Upper lobe of right lung (tissue), 1 donor: ENCODE results near the gene LPIN2. TPM values are rescaled to one million over a fixed set of nuclear protein-coding genes. Genes with fewer than 3 reads are reported as not detected.

Experiments used
- ATAC-seq: fragments of 200-7000 bp; cut with Tn5 transposase; one replicate; pipeline ENCODE4 v1.9.1; 2020; ENCODE audit warnings: mild to moderate bottlenecking, moderate library complexity
- DNase-seq: peaks from one replicate; pipeline ENCODE4 v3.0.0-alpha.2; 2020
- H3K27ac ChIP-seq: fragments of 200-600 bp; one replicate; pipeline ENCODE4 v1.8.0; 2022
- H3K27me3 ChIP-seq: fragments of 200-600 bp; one replicate; pipeline ENCODE4 v1.8.0; 2022; ENCODE audit warnings: mild to moderate bottlenecking
- H3K36me3 ChIP-seq: fragments of 200-600 bp; one replicate; pipeline ENCODE4 v1.8.0; 2022
- H3K4me1 ChIP-seq: fragments of 200-600 bp; one replicate; pipeline ENCODE4 v1.8.0; 2022
- H3K4me3 ChIP-seq: fragments of 200-600 bp; one replicate; pipeline ENCODE4 v1.8.0; 2022; ENCODE audit warnings: mild to moderate bottlenecking
- H3K9me3 ChIP-seq: fragments of 200-600 bp; one replicate; pipeline ENCODE4 v1.8.0; 2022
- CTCF ChIP-seq: fragments of 200-600 bp; IDR thresholded peaks from one replicate; pipeline ENCODE4 v1.8.0; 2022; ENCODE audit warnings: antibody characterized with exemption
- intact Hi-C: fragments of 100-400 bp; cut with DNase I; formaldehyde crosslinking; loops from one replicate; pipeline ENCODE4 v1.11.0; 2022
- total RNA-seq: library from RNA; stranded (reverse); fragmentation: NEBNext Ultra II Directional; extraction: Animal tissue kit (Norgen Biotek cat#: 25700); gene quantifications from one replicate; pipeline ENCODE4 v1.2.1, GENCODE V29; 2021
- donor health status: DM: no; HTN: yes; CAD: no; lungs with severe emphysema.

The LPIN2 gene
- total RNA-seq, 1 donor from 2014 or later: 50.7 TPM

GRCh38 chr18:2976218-2977132 is 36.5 kb downstream of the LPIN2 start:
- H3K27ac ChIP-seq: peak overlapping the region; percentile 28
- no peak for TF ChIP-seq CTCF
- no peaks in the 10 kb centered on the region for H3K9me3 ChIP-seq
- ATAC-seq (peak; percentile 10), DNase-seq (no peak)
- no peak overlapping the region for H3K4me3 ChIP-seq
- no peaks in the 10 kb centered on the region for H3K36me3 ChIP-seq
- intact Hi-C loops: no loop called here
- H3K27me3 ChIP-seq: no peaks in the 10 kb centered on the region
- peaks cover 65% of the 10 kb centered on the region for H3K4me1 ChIP-seq

DNA sequence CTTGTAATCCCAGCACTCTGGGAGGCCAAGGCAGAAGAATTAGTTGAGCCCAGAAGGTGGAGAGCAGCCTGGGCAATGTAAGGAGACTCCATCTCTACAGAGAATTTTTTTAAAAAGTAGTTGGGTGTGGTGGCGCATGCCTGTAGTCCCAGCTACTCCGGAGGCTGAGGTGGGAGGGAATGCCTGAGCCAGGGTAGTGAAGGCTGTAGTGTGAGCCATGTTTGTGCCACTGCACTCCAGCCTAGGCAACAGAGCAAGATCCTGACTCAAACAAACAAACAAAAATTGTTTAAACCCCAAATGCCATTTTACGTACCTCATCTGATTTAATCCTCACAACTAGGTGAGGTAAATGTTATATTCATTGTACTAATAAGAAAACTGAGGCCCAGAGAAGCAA is 38.2 kb downstream of the LPIN2 start:
- Histone ChIP-seq H3K4me1 (peaks cover 65% of the 10 kb centered on the region), H3K27me3 (no peaks in the 10 kb centered on the region), H3K27ac (no peak overlapping the region), H3K36me3 (no peaks in the 10 kb centered on the region), H3K9me3 (no peaks in the 10 kb centered on the region), H3K4me3 (no peak overlapping the region)
- DNase-seq: no peak
- ATAC-seq: no peak
- intact Hi-C loops: no loop called here
- TF ChIP-seq CTCF: no peak

GRCh38 chr18:2971741-2972552 is 41.0 kb downstream of the LPIN2 start:
- Histone ChIP-seq H3K4me1 (peaks cover 64% of the 10 kb centered on the region), H3K27me3 (no peaks in the 10 kb centered on the region)

DNA sequence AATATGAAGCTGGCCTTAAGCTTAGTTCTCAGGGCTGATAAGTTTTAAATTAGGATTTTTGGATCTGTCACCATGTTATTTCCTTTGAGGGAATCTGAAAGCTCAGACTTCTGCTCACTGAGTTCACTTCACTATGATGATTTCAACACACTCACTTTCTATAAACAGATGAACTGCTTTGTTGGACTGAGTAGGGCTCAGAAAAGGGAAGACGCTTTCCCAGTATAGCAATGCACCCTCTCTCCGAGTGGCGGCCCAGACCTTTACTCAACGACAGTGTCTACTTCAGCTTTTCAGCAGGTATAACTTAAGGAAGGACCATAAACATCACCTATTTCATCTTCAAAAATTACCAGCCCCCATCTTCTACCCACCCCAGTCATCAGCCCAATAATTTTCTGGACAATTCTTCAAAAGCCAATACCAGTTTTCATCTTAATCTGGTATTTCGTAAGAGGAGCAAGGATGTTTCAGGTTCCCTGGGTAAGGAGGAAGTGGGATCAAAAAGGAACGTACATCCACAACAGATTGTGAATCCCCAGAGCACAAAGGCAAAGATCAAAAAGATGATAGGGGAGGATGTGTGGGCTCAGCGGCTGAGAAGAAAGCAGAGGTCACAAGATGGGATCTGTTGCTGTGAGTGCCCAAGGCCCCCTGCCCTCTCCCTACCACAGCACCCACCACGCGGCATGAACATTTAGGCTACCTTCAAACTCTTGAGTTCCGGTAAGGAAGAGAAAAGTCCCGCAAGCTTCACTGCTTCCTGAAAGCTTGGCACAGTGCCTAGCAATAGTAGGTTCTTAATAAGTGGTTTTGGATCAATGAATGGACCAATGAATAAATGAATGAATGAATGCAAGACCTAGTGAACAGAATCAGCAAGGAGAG is 41.9 kb downstream of the LPIN2 start:
- Histone ChIP-seq H3K27ac (peak overlapping the region; percentile 58), H3K4me3 (no peak overlapping the region), H3K4me1 (peaks cover 57% of the 10 kb centered on the region), H3K9me3 (no peaks in the 10 kb centered on the region), H3K27me3 (no peaks in the 10 kb centered on the region), H3K36me3 (no peaks in the 10 kb centered on the region)
- intact Hi-C loops: no loop called here
- peak; percentile 75 for ATAC-seq
- no peak for DNase-seq
- TF ChIP-seq CTCF: no peak

More at GRCh38 chr18:2971741-2972552, 41.0 kb downstream of the LPIN2 start:
- no peaks in the 10 kb centered on the region for H3K36me3 ChIP-seq
- peak; percentile 71 for DNase-seq
- peak overlapping the region; percentile 23 for H3K4me3 ChIP-seq
- TF ChIP-seq CTCF: no peak
- no peaks in the 10 kb centered on the region for H3K9me3 ChIP-seq
- intact Hi-C loops: no loop called here
- peak overlapping the region; percentile 58 for H3K27ac ChIP-seq
- peak; percentile 70 for ATAC-seq

GRCh38 chr18:2970344-2970743 is 42.6 kb downstream of the LPIN2 start:
- H3K9me3 ChIP-seq: no peaks in the 10 kb centered on the region
- no peak for TF ChIP-seq CTCF
- no peak for ATAC-seq
- H3K27me3 ChIP-seq: no peaks in the 10 kb centered on the region
- peaks cover 53% of the 10 kb centered on the region for H3K4me1 ChIP-seq
- H3K4me3 ChIP-seq: no peak overlapping the region
- peak overlapping the region; percentile 58 for H3K27ac ChIP-seq
- intact Hi-C loops: no loop called here
- H3K36me3 ChIP-seq: no peaks in the 10 kb centered on the region
- no peak for DNase-seq
